Stimulated activated CD8-positive, alpha-beta memory T cell treated with anti-CD3 and anti-CD28 coated beads, Interleukin-15, amount 100 ng/mL, for 24 hours (primary cell): ENCODE measurements around the gene AGR3.

Source experiments
- DNase-seq: peaks from one replicate; pipeline ENCODE4 v3.0.0-alpha.2; 2020; ENCODE audit warnings: low read depth

Gene AGR3

DNA sequence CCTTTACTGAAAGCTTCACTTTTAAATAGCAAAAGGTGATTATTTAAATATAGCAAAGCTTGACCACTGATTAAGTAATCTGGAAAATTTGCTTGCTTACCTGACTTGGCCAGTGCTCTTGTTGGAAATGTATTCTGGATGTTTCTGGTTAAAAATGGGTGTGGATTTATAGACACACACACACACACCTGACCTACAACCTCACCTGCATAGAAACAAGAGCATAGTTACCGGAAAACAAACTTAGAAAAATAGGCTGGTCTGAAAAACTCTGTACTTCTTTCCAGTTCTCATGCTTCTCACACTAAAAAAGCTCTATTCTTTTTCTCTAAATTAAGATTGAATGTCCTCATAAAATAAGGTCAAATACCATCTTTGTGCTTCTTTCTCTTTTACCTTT, at the start of gene AGR3:
Gene AGR3 (minus strand): TSS at position 140 of the 400 bp plus-strand sequence. CDS start 3,365 bp downstream, outside the sequence.
- no peak for DNase-seq

DNA sequence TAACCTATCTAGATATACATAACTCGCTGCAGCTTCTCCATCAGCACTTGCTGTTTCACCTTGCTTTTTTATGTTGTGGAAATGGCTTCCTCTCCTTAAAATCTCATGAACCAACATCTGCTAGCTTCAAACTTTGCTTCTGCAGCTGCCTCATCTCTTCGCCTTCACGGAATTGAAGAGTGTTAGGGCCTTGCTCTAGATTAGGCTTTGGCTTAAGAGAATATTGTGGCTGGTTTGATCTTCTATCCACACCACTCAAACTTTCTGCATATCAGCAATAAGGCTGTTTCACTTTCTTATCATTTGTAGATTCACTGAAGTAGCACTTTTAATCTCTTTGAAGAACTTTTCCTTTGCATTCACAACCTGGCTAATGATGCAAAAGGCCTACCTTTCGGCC, 49.2 kb upstream of the AGR3 start:
- no peak for DNase-seq

GRCh38 chr7:16929146-16929762, 47.5 kb upstream of the AGR3 start:
- DNase-seq: no peak

DNA sequence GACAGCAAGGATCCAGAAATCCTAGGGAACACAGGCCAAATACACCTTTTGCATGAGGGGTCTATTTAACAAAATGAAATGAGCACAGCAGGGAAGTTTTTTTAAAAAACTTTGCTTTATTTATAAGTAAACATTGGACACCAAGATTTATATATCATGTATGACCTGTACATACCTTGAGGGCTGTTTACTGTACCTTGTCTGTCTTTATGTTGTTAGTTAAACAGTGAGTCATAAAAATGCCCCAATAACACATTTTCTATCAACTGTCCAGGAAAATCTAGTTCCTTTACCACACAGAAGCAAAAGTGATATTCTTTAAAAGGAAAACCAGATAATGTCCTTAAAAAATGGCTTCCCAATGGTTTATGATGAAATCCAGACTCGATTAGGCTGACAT, 45.1 kb upstream of the AGR3 start:
- no peak for DNase-seq

DNA sequence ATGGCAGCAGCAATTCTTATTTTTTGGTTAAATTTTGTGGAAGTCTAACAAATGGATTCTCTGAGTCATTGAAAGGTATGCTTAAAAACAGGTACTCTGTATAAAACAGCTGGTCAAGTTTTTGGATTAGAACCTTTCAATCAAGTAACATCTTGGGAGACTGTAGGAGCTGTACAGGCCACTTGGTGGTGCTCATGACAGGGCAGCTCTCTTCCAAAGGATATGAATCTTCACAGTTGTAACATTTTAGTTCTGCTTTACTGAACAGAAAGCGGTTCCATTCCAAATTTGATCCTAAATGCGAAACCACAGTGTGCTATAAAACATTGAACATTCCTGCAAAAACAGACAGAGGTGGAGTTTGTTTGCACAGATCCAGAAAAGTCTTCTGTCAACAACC, 44.5 kb upstream of the AGR3 start:
- DNase-seq: no peak

DNA sequence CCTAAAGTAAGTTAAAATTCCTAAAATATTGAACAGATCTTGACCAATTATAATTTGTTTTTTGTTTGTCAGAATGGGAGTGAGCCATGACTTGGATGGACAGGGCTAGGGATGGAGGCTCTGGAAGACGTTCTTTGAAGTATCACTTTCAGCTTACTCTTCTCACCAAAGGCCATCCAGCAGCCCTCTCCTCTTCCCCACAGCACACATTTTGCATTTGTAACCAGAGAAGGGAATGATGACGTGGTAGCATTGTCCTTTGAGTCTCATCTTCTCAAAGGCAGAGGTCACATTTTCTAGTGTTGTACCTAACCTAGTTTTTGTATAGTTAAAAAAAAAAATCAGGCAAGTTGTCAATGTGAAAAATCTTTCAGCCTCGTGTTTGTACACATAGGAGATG, 43.8 kb upstream of the AGR3 start:
- DNase-seq: no peak

- no peak for DNase-seq
Observed at GRCh38 chr7:16923019-16923418, 41.2 kb upstream of the AGR3 start.

DNA sequence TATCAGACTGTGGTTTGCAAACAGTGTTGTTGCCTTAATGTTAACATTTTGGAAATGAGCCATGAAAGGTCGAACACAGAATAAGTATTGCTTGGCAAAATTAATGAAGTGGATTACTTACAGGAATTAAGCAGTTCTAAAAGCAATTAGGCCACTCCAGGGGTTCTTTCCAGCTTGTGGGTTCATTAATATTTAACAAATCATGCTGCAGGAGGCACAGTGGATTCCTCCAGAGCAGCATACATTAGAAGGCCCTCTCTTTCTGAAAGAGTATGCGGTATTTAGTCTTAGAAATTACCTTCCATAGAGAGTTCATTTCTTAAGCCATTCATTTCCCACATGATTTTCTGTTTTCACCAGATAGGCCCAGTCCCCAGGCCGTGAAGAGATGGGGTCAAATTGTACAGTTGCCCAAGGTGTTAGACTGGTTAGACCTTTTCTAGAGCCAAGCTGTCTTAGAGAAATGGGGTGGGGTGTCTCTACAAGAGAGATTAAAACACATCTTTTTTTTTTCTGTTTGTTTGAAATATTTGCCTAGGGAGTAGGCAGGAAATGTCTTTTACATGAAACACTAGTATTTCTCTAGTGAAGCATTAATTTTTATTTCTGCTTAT, 40.0 kb upstream of the AGR3 start:
- no peak for DNase-seq

DNA sequence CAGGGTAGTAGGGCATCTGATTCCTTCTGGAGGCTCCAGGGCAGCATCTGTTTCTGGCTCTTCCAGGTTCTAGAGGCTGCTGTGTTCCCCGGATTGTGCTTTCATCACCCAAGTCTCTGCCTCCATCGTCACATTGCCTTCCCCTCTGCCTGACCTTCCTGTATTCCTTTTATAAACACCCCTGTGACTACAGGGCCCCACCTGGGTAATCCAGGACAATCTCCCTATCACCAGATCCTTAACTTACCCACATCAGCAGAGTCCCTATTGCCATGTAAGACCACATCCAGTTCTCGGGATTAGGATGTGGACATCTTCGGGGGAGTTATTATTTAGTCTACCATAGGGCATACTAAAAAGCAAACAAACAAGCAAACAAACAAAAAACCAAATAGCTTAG, 39.4 kb upstream of the AGR3 start:
- no peak for DNase-seq

GRCh38 chr7:16919440-16919839, 37.7 kb upstream of the AGR3 start:
- no peak for DNase-seq

DNA sequence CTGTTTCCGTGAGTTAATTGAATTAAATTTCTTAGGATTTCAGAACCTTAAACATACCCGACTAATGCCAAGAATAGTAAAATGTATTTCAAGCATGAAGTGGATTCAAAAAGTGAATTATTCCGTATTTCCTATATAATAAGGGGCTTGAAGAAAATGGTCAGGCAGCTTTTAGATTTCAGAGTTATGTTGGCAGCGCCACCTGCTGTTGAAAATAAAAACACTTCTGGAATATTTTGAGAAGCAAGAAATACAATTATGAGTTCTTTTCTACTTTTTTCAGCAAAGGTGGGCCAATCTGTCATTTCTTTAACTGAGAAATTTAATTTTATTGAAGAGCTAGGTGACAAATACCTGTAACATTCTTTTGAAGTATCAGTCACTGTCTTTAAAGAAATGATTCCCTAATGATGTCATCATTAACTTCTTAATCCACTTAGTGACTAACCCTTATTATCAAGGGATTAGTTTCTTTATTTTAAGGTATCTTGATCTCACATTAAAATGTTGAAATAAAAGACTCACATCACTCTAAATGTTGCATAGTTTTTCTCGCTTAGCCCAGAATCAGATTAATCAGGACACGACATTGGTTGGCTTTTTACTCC, 36.6 kb upstream of the AGR3 start:
- no peak for DNase-seq

DNA sequence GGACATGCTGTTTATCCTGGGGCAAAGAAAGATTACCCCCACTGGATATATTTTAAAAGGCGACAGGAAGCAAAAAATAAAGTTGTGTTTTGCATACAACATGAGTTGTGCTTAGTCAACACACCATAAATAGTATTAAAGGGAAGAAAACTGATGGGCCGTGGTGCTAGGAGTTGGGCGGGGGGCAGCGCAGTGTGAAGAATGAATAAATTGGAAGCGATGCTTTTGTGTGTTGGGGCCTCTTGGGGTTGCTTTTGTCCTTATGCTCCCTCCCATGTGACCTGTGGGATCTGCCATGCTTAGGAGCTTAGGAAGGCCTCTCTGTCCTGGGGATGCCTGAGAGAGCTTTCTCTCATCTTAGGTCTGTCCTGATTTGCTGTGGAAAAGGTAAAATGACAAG, 35.0 kb upstream of the AGR3 start:
- DNase-seq: no peak

DNA sequence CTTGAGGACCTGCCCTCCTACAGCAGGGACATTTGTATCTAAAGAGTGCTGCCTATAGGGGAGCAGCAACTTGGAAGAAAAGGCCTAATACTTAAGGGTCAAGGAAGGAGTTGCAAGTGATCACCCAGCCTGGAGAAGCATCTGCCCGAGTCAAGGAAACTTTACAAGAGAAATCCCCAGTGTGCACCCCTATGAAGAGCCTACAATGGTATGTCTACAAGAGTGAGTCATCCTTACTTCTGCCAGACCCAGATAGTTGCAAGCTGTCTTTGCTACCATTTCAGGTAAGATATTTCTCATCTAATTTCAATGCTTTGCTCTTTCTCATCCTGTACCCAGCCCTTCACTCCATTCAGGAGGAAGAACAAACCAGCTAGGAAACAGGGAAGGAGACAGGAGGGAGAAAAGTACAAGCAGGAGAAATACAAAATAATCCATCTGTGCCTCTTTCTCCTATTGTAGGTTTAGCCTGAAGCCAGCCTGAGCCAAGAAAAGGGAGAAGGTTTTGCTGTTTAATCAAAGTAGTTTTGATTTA, 34.4 kb upstream of the AGR3 start:
- DNase-seq: no peak

DNA sequence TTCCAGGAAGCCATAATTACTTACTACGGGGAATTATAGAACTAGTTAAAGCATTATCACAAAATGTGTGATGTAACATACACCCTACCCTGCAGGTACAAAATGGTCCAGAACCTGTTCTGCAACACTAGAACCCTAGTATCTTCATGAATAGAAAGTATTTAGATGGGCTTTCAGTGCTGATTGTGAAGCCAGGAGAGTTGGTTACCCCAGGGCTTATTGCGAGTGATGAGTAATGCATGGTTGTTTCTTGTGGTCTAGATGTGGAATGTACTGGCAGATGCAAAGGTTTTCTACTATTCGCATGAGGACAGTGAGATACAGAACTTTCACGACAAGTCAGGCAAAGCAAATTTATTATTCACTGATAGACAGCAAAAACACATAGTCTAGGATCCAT, 33.6 kb upstream of the AGR3 start:
- no peak for DNase-seq

DNA sequence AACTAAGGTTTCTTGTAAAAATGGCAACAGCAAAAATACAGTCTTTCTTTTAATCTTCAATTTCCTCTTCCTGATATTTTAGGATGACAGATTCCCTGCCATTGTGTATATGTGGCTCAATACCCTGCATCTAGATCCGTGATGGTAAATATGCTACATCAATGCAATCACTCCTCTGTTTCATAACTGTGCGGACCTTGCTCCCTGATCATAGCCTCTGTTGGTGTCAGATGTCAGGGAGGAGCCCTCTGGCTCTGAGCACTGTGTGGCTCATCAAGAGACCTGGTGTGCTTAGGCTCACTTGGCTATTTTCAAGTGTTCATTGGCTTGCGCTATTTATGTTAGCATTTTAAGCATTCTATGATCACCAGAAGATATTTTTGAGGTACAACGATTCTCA, 33.0 kb upstream of the AGR3 start:
- no peak for DNase-seq

DNA sequence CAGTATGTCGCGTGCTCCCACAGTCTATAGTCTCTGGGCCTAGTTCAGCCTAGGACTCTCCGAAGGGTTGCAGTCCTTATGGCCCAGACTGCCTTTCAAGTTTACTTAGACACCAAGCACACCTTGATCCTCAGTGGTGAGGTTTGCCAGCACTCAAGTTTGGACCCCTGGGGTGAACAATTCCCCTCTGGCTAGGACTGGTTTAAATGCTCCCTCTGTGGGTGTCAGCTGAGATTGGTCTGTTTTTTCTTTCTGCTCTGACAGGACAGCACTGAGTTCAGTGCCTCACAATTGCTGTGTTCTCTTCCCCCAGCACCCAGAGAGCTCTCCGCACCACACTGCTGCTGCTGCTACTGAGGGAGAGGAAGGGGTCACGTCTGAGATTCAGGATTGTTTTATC, 31.9 kb upstream of the AGR3 start:
- DNase-seq: no peak

DNA sequence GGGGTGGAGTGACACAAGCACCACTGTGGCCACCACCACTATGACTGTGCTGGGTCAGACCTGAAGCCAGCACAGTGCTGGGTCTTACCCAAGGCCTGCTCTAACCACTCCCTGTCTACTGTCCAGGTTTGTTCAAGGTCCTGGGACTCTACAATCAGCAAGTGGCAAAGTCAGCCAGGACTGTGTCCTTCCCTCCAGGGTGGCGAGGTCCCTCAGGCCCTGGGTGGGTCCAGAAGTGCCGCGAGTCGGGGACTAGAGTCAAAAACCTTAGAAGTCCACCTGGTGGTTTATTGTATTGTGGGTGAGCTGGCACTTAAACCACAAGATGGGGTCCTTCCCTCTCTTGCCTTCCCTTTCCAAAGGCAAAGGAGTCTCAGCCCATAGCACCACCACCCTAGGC, 30.8 kb upstream of the AGR3 start:
- no peak for DNase-seq

GRCh38 chr7:16908561-16908960, 26.8 kb upstream of the AGR3 start:
- DNase-seq: no peak

- DNase-seq: no peak
Observed at GRCh38 chr7:16905300-16906044, 23.7 kb upstream of the AGR3 start.

- DNase-seq: no peak
Observed at GRCh38 chr7:16904076-16904475, 22.3 kb upstream of the AGR3 start.

DNA sequence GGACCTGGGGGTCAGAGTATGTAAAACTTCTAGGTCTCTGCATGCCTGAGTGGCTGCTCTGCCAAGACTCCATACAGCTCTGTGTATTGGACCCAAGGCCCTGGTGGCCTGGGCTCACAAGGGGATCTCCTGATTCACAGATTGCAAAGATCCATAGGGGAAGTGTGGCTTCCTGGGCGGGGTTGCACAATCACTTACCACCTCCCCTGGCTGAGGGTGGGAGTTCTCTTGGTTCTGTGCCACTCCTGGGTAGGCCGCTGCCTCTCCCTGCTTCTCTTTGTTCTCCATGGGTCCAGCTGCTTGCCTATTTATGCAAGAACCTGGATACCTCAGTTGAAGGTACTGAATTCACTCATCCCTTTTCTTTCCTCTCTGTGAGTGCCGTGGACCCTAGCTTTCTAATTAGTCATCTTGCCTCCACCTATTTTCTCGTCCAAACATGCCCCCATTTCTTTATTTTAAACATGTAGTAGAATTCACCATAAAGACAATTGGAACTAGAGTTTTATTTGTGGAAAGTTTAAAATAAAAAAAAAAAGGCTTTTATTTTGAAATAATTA, 18.5 kb upstream of the AGR3 start:
- DNase-seq: no peak

DNA sequence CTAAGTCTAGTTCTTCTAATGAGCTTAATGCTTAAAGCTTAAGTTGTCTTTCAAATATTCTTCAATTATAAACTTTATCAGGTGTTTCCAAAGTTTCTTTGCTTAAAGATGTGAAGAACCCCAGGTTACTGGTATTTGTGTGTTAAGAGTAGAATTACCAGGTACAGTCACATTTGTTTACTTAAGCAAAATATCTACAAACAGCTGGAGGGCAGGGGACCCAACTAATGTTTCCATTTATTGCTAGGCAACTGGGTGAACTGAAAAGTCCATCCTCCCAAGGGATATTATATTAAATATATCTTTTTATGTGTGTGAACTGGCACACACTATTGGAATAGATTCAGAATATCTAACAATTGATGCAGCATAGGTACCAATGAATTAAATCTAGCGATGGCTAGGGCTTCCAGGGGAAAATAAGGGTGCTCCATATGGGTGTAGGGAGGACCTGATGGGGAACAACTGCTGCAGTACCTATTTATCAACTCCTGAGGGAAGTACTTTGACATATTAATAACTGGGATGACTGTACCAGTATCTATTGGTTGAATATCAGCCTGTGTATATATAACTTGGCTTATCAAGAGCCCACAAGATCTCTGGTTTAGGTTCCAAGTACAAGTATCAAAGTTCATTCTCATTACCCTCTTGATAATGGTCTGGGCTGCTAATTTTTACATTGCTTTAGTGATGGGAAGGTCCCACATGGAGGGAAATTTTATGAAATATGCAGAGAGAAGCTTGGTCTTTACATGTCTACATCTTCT, 10.3 kb upstream of the AGR3 start:
- no peak for DNase-seq
